Fibroblast of skin of left quadriceps (primary cell): ENCODE data around the gene SLC6A6.

Experiments
- DNase-seq, 2 experiments: peaks; one replicate each; pipeline ENCODE4 v3.0.0-alpha.2; 2013; ENCODE audit warnings: low read depth in 2 of 2

Gene SLC6A6

DNA sequence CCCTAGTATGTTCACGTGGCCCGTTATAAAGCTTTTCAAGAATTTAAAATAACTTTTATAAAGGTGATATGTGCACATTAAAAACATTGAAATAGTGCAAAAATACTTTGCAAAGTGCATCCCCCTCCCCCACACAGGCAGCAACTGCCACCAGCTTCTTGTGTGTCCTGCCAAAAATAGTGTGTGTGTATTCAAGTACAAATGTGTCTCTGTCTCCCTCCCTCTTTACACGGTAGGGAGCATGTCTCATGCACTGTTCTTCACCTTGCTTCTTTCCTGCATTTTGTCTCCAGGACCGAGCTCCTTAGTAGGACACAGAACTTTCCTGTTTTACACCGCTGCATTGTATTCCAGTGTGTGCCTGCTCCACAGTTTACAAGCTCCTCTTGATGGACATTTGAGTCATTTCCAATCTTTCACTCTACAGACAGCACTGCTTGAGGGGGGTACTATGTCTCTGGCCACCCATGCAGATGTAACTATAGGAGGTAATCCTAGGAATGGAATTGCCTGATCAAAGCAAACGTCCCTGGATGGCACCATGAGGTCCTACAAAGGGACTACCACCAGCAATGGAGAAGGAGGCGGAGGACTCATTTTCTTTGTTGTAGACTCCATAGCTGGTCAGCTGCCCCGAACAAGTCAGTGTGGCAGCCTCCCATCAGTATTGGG is 52.4 kb downstream of the SLC6A6 start:
- DNase-seq, result no peak

DNA sequence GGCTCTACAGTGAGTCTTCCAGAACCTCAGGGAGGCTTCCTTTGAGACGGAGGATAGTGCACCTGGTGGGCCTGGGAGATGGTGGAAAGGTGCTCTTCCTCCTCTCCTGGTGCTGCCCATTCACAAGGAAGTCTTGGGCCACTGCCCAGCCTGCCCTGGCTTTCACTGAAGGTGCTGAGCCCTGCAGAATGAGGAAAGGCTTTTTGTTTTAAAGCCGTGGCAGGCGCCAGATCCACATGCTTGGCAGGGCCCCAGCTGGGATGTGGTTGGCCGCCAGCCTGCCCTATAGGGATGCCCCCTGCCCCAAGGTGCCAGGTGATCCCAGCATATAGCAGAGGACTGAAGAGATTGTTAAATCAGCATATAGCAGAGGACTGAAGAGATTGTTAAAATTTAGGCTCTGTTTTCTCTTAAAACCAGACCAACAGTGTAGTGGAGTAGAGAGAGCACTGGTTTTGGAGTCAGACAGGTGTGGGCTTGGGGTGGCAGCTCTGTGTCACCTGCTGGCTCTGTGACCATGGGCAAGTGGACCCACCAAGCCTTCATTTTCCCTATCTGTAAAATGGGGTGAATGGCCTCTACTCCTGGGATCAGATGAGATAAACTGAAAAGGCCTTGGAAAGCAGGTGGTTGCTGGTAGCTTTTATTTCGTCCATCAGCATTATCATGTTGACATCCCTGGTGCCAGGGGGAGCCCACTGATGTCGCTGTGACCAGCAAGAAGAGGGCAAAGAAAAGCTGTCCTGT is 53.3 kb downstream of the SLC6A6 start:
- DNase-seq, result no peak

DNA sequence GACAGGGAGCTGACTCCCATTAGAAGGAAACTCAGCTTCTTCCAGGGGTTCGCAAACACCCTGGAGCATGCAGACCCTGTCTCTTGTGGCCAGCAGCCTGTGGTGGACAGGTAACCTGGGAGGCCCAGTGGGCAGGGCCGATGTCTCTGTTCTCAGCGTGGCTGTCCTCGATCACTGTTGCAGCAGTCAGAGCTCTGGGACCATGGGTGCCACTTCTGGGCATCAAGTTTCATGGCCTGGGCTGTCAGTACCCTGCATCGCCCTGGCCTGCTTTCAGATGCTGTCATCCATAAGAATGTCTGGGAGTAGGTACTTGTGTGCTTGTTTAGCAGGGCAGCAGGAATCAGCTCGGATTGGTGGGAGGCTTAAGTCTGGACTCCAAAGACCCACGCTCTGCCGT is 54.4 kb downstream of the SLC6A6 start:
- DNase-seq, result no peak

DNA sequence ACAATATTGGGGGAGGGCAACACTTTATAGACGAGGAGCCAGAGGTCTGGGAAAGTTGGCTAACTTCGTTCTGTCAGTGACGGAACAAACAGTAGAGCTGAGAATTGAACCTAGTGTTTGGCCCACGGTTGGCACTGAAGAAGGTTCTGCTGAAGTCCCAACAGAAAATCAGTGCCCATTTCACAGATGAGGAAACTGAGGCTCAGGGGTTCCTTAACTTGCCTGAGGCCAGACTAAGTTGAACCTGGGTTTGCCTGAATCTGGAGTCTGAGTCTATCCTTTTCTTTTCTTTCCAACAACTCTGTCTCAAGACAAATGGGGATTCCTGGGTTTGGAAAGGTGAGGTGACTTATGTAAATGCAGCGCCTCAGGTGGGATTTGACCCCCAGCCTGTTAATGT is 55.1 kb downstream of the SLC6A6 start:
- DNase-seq, result no peak

DNA sequence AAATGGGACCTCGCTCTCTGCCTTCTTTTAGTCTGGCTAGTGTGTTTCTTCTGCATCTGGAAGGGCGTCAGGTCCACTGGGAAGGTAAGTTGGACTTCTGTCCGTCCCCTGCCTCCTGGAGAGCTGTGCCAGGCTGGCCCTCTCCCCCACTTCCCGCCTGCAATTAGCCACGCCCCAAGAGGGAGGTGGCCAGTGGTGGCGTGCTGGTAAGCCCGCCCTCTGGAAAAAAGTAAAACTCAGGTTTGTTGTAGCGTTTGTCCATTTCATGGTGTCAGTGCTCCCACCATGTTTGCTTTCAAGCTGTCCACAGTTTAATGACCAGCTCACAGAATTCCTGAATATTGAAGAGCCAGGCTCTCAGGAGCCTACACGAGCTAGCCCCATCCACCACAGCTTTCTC is 55.6 kb downstream of the SLC6A6 start:
- DNase-seq, result no peak

DNA sequence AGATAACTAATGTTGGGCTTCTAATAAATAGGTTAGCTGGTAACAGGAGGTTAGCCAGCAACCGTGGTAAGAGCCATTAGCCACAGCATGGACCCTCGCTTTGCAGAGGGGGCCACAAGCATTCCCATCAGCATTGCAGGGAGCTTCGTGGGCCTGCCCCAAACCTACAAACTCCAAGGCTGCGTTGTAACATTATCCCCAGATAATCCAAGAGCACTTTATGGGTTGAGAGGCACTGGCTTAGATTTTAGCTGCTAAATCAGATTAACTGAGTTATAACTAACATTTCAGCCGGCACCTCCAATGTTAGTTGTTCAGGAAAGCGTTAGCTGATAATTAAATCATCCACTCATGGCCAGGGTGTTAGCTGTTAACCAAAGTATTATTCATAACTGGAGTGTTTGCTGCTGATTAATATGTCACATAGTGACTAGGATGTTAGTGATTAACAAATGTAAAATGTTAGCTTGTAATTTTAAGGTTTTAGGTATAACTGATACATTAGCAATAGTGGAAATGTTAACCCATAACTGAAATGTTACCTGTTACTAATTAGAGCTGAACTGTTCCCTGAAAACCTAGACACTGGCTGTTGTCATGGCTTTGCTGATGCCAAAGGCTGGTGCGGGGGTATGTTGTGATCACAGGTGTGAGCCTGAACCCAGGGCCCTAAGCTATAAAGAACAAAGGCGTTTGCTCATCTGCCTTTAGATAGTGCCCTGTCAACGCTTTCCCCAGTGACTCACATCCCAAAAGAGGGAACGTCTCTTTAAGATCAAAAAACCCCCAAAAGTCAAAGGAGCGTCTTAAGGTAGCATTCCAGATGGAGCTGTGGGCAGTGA is 56.2 kb downstream of the SLC6A6 start:
- DNase-seq, result no peak

DNA sequence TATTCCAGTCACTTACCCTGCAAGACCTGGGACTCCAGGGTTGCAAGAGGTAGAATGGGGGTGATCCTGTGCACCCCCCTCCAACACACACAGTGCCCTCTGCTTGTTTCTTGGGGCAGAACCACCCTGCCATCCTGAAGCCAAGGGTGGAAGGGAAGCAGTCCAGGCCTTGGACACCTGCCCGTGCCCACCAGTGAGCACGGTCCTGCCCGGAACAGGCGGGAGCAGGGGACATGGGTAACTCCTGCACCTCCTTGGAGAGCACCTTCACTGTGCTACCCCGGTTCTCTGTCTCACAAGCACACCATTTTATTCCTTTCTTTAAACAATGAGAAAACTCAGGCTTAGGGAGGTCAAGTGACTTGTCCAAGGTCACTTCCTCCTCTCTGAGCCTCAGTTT is 57.0 kb downstream of the SLC6A6 start:
- DNase-seq, result no peak

DNA sequence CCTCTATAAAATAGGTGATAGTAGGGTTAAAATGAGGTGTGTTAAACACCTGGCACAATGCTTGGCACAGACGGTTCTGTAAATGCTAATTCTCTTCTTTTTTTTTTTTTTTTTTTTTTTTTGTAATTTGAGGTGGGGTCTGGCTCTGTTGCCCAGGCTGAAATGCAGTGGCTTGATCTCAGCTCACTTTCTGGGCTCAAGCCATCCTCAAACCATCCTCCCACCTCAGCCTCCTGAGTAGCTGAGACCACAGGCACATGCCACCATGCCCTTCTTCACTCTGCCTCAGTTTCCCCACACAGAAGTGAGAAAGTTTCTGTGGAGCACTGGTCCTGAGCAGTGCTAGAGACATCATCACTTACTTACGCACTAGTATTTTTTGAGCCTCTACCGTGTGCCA is 57.4 kb downstream of the SLC6A6 start:
- DNase-seq, result no peak

DNA sequence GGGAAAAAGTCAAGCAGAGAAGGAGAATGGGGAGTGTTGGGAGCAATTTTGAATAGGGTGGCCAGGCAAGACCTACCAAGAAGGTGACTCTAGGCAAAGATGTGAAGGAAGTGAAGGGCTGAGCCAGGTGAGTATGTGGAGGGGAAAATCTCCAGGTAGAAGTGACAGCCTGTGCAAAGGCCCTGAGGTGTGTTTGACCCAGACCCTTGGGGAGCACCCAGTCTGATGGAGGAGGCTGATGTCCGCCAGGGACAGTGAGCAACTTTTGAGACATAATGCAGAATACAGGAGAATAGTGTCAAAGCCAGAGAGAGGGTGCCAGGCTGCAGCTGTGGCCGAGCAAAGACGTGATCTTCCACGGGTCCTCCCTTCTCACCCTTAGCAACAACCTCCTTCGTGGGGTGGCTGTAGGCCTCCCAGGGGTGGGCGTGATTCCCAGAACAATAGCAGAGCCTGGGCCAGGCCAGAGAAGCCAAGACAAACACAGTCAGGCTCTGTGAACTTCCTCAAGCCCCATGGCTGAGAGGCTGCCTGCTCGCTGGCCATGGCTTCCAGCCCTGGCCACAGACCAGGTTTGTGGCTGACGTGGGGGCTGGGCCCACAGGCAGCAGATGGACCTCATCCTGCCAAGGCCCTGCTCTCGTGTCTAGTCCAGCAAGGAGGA is 58.1 kb downstream of the SLC6A6 start:
- DNase-seq, result peak; percentile 50 to 53

DNA sequence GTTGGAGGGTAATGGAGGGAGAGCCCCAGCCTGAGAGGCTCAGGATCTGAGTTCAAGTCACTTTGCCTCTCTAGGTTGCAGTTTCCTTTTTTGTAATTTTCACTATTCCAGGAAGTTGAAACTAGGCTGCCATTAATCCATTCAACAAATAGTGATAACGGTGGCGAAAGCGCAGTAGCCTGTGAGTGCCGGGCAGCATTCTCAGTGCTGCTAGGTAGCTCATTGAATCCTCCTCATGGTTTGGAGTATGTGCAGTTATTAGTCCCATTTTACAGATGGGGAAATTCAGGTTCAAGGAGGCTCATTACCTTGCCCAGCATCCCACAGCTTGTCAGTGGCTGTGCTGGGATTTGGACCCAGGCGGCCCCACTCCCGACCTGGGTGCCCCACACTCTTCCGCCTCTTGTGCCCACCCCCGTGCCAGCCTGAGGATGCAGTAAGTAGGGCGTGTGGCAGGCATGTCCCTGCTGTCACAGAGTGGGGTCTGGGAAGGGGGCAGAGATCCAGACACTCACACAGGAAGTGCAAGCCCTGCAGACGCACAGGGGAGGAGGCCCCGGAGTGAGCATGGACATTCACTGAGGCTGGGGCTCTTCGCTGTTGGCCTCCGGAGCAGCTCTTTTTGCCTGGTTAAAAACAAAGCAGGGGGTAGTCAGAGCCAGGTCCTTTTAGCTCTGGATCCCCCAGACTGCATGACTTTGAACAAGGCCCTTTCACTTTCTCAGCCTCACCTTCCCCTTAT is 58.8 kb downstream of the SLC6A6 start:
- no peak for DNase-seq

DNA sequence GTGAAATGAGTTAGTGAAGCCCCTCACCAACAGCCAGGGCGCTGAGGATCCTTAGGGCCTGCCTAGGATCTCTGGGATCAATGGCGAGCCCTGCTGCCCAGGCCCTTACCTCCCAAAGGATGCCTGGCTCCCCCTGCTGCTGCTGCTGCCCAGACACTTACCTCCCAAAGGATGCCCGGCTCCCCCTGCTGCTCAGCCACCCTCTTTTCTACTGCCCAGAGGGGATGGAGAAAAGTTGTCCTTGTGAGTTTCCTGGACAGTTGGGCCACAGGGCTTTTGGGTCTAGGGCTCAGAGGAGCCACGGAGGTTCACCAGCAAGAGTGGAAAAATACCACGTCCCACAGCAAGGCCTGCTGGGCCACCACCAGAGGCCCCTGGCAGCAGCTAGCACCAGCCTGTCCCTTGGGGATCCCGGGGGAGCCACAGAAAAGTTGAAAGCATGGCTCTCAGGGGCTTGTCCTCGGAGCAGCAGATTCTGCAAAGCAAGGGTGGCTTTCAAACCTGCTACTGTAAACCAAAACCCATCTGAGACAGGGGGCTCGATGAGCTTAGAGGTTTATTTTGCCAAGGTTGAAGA is 59.4 kb downstream of the SLC6A6 start:
- peak in 1 of 2 experiments; percentile 33 for DNase-seq

DNA sequence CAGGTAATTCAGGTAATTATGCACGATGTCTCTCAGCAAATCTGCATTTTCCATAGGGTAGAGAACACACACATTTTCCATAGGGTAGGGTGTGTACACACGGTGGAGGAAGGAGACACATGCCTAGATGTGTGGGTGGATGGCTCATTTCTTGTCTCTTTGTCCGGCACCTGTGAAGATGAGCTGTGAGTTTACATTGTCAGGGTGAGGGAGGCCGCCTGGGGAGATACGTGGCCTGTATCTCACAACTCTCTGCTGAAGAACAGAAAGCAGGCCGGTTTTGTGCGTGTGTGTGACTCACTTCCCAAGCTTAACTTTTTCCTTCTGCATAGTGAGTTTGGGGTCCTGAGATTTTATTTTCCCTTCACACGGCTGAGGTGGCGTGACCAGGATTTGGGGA is 60.3 kb downstream of the SLC6A6 start:
- DNase-seq, result no peak

DNA sequence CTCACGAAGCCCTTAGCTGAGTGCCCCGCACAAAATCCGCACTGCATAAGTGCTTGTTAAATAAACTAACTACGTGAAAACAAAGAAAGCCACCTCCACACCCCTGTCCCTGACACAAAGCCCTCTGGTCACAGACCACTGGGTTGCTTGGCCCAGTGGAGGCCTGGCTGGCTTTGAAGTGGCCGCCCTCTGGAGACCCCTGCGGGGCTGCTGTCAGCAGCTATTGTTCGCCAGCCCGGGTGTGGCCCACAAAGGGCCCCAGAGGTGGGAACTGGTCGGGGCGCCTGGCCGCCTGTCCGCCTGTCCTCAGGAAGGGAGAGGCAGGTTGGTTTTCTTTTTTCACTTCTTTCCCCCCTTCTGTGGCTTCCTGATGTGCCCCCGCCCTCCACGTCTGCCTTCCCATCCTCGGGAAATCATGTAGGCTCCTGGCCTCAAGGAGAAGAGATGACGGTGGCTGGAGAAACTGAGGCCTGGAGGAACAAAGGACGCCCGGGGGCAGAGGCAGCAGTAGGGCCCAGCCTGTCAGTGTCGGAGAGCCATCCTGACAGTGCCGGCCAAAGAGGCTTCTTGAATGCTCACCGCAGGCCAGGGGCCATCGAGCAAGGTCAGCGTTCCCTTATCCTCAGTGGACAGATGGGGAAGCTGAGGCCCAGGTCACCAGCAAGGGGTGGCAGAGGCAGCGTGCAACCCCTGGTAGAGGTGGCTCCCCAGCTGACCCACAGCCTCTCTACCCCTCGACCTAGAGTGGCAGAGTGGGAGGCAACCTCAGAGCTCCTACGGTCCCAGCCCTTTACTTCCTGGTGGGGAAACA is 61.1 kb downstream of the SLC6A6 start:
- DNase-seq, result no peak

DNA sequence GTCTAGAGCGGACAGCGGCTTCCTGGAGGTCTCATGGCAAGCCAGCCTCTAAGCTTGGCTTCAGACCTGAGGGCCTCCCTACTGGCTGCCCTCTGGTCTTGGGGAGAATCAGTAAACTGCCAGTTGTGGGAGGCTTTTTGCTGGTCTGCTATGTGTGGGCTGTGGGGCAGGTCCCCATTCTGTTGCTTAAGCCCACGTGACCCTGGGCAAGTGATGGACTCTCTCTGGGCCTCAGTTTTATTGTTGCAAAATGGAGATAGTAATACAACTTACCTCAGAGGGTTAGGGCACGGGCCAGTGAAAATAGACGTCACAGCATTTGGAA is 61.7 kb downstream of the SLC6A6 start:
- DNase-seq, result no peak

DNA sequence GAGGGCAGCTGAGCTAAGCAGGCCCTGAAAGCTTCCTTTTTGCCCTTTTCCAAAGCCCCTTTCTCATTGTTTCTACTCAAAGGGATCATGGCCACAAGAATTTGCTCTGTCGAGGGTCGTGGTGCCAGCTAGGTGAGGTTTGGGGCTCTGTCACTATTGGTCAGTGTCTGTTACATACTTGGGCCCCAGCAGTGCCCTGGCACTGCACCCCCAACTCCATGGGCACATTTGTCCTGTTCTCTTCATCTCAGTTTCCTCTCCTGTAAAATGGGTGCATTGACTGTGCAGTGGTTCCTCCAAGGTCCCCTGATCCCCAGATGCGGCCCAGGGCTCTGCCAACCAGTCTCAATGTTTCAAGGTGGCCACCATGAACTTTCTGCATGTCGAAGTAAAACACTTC is 62.1 kb downstream of the SLC6A6 start:
- no peak for DNase-seq

DNA sequence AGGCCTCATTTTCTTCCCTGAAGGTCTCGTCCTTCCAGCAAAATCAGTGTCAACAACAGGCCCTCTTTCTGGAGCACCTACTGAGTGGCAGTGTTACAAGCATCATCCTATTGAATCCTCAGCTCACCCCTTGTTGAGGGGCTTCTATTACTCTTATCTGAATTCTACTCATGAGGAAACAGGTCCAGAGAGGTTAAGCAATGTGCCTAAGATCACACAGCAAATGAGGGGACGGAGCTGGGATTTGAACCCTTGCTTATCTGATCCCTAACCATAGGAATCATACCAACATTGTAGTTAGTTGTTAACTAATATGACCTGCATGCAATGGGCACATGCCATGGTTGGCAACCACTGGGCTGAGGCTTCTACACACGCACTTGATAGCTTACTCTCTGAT is 63.0 kb downstream of the SLC6A6 start:
- no peak for DNase-seq

DNA sequence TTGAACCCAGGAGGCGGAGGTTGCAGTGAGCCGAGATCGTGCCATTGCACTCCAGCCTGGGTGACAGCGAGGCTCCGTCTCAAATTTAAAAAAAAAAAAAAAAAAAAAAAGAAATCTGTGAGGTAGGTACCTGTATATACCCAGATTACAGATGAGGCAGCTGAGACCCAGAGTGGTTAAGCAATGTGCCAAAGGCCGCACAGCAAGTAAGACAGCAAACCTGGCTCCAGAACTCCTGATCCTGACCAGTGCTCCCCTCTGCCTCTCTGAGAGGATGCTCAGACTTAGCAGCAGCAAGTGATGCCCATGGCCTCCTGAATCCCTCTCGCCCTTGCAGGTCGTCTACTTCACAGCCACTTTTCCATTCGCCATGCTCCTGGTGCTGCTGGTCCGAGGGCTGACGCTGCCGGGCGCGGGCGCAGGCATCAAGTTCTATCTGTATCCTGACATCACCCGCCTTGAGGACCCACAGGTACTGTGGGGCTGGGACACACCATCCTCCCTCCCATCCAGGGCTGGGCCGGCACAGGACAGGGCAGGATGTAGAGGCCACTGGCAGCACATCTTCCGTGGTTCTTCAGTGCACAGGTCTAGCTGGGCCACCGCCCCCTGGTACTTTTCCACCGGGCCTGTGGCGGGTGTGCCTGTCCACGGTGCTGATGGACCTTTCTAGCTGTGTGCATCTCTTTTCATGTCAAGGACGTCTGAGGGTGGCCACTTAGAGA is 63.9 kb downstream of the SLC6A6 start:
- DNase-seq, result no peak

DNA sequence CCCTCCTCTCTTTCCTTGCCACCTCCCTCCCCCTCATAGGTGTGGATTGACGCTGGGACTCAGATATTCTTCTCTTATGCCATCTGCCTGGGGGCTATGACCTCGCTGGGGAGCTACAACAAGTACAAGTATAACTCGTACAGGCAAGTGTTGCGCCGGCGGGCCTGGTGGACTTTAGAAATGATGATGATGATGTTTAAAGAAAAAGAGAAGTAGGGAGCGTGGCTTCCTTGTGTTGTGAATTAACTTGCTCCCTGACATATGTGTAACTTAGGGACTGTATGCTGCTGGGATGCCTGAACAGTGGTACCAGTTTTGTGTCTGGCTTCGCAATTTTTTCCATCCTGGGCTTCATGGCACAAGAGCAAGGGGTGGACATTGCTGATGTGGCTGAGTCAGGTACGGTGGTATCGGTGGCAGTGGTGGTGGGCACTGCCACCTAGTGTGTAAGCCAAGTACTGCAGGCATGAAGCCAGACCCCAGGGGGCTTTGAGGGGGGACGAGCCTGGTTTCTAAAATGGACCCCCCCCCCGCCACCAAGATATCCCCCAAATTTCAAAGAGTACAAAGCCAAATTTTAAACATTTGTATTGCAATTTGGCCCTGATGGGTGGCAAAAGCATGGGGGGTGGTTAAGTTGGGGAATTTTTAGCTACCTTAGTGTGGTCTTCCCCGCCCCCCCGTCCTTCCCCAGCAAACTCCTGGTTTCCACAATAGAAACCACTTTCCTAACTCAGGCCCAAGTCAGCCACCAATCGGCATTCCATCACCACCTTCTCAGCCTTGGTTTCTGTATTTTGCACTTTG is 65.6 kb downstream of the SLC6A6 start:
- DNase-seq, result peak in 1 of 2 experiments; percentile 15

DNA sequence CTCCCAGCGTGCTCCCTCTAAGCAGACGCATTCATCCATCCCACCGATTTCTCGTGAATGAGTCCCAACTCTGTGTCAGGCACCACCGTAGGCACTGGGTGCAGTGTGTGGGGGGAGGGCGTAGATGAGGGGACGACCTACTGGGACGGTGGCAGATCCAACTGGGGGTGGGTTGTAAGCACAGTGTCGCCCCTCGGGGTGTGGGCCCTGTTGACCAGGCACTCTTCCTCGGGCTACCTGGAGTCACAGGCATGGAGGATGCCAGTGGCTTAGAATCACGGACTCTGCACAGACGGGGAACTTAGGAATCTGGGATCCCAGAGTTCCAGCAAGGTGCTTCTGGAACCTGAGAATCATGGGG is 66.2 kb downstream of the SLC6A6 start:
- no peak for DNase-seq
